ENCODE results near the gene INO80E.
"Not testable (repeated sequence)": the region's sequence is repeated elsewhere in the genome, so short reads cannot be mapped to it uniquely, and the experiment has no call there.

- not testable (repeated sequence) for TF ChIP-seq POLR2AphosphoS5 (IDR thresholded peaks at IDR 0.05; ENCODE audit: low read depth, low read length); CTCF (IDR thresholded peaks at IDR 0.05); RFX5 (IDR thresholded peaks at IDR 0.05; ENCODE audit: low read length); YY1 (IDR thresholded peaks at IDR 0.05; ENCODE audit: low read depth); TEAD4 (IDR thresholded peaks at IDR 0.05; ENCODE audit: borderline replicate concordance, insufficient read depth); MAX (IDR thresholded peaks at IDR 0.05; ENCODE audit: low read depth); EZH2phosphoT487 (IDR thresholded peaks at IDR 0.05; ENCODE audit: borderline replicate concordance, low read depth); FOXM1 (IDR thresholded peaks at IDR 0.05; ENCODE audit: low read depth); NFIC (IDR thresholded peaks at IDR 0.05; ENCODE audit: borderline replicate concordance); EP300 (IDR thresholded peaks at IDR 0.05; ENCODE audit: borderline replicate concordance in 1 of 2, low read depth in 1 of 2, low read length in 1 of 2)
- TF ChIP-seq, protein P1, sequence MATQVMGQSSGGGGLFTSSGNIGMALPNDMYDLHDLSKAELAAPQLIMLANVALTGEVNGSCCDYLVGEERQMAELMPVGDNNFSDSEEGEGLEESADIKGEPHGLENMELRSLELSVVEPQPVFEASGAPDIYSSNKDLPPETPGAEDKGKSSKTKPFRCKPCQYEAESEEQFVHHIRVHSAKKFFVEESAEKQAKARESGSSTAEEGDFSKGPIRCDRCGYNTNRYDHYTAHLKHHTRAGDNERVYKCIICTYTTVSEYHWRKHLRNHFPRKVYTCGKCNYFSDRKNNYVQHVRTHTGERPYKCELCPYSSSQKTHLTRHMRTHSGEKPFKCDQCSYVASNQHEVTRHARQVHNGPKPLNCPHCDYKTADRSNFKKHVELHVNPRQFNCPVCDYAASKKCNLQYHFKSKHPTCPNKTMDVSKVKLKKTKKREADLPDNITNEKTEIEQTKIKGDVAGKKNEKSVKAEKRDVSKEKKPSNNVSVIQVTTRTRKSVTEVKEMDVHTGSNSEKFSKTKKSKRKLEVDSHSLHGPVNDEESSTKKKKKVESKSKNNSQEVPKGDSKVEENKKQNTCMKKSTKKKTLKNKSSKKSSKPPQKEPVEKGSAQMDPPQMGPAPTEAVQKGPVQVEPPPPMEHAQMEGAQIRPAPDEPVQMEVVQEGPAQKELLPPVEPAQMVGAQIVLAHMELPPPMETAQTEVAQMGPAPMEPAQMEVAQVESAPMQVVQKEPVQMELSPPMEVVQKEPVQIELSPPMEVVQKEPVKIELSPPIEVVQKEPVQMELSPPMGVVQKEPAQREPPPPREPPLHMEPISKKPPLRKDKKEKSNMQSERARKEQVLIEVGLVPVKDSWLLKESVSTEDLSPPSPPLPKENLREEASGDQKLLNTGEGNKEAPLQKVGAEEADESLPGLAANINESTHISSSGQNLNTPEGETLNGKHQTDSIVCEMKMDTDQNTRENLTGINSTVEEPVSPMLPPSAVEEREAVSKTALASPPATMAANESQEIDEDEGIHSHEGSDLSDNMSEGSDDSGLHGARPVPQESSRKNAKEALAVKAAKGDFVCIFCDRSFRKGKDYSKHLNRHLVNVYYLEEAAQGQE (IDR thresholded peaks at IDR 0.05; ENCODE audit: low read depth, low read length), result not testable (repeated sequence)
Observed at GRCh38 chr16:30015450-30015849, 19.4 kb downstream of the INO80E start.

Measured in SK-N-SH (cell line).